Psoas muscle (tissue), 8 donors: Measurements from ENCODE around the gene MAST3. TPM values are rescaled to one million over a fixed set of nuclear protein-coding genes. Genes with fewer than 3 reads are reported as not detected.

Source experiments
- ATAC-seq, 4 donors: fragments of 200-7000 bp; cut with Tn5 transposase; one replicate each; pipeline ENCODE4 v1.9.1; 2020; ENCODE audit warnings: moderate library complexity in 3 of 4, mild to moderate bottlenecking in 2 of 4
- DNase-seq, 2 donors: peaks; one replicate each; pipeline ENCODE4 v3.0.0-alpha.2; 2020
- H3K27ac ChIP-seq: fragments of 200-600 bp; one replicate; pipeline ENCODE4 v1.8.0; 2022
- H3K27me3 ChIP-seq, 3 donors: fragments of 200-600 bp in 1 of 3; one replicate each; pipeline versions ENCODE4 v1.6.1 to v1.8.0; 2013 to 2022; ENCODE audit warnings: low read length in 2 of 3, mild to moderate bottlenecking in 2 of 3, moderate library complexity in 1 of 3; ENCODE audit not compliant: insufficient read depth in 3 of 3
- H3K36me3 ChIP-seq, 2 donors: fragments of 200-600 bp in 1 of 2; one replicate each; pipeline versions ENCODE4 v1.6.1 to v1.8.0; 2013 to 2022; ENCODE audit warnings: low read depth in 1 of 2, mild to moderate bottlenecking in 1 of 2, moderate library complexity in 1 of 2; ENCODE audit not compliant: insufficient read depth in 1 of 2
- H3K4me1 ChIP-seq: fragments of 200-600 bp; one replicate; pipeline ENCODE4 v1.8.0; 2022
- H3K4me3 ChIP-seq: fragments of 200-600 bp; one replicate; pipeline ENCODE4 v1.8.0; 2022; ENCODE audit warnings: mild to moderate bottlenecking
- H3K9me3 ChIP-seq: fragments of 200-600 bp; one replicate; pipeline ENCODE4 v1.8.0; 2022
- CTCF ChIP-seq: fragments of 200-600 bp; IDR thresholded peaks from one replicate; pipeline ENCODE4 v1.8.0; 2022; ENCODE audit warnings: antibody characterized with exemption
- WGBS, 3 donors: extraction: QIAGEN DNeasy Blood & Tissue Kit; methylation state at CpG; one replicate each; pipeline versions ENCODE4 v1.1.6 to v1.1.7; 2013; 5-methylcytosine and 5-hydroxymethylcytosine counted together
- intact Hi-C, 2 donors: fragments of 100-400 bp; cut with DNase I; formaldehyde crosslinking; loops; one replicate each; pipeline versions ENCODE4 v1.11.0 to v1.14.2; 2022
- polyA plus RNA-seq, 3 donors: library from polyadenylated mRNA; stranded (reverse); fragments of 200-250 nt; gene quantifications; one replicate each; pipeline ENCODE4 v1.2.3, GENCODE V29; 2013
- total RNA-seq, 4 donors: library from RNA; stranded (reverse); fragmentation: NEBNext Ultra II Directional in 2 of 4; extraction: Animal tissue kit (Norgen Biotek cat#: 25700) in 2 of 4; gene quantifications; one replicate each; pipeline versions ENCODE4 v1.2.1 to v1.2.4, GENCODE V29; 2021 to 2023
- donor health status: healthy with polysubstance abuse.
- donor health status: DM: no; HTN: no; CAD: no; lungs with moderate emphysema.
- donor health status: Bipolar disorder and iron deficiency.
- donor health status: healthy.
- donor health status: DM: yes; HTN: yes; CAD: no.
- donor health status: DM: no; HTN: no; CAD: no.
- donor health status: DM: no; HTN: no; CAD: no.
- donor health status: DM: yes; HTN: yes; CAD: no.

Gene MAST3
- total and polyA plus RNA-seq, 7 donors = 0.34 to 5.1 (median 2.5) TPM

- Histone ChIP-seq H3K9me3 (no peaks in the 10 kb centered on the region), H3K27me3 (peaks cover 0 to 2% (median 0%) of the 10 kb centered on the region in 3 donors), H3K4me3 (no peak overlapping the region), H3K36me3 (peaks cover 4 to 24% of the 10 kb centered on the region in 2 donors), H3K27ac (no peak overlapping the region), H3K4me1 (peaks cover 10% of the 10 kb centered on the region)
- TF ChIP-seq CTCF = no peak
- ATAC-seq (no peak), DNase-seq (no peak)
- 83 to 89% (median 88%) methylated on average over 7 of the region's 7 CpGs for WGBS, 3 donors
- intact Hi-C loops = no loop called here
Observed at GRCh38 chr19:18172331-18173053, 74.9 kb downstream of the MAST3 start.

GRCh38 chr19:18173054-18173571 lies 75.5 kb downstream of the MAST3 start:
- DNase-seq (peak; percentile 69 to 80), ATAC-seq (peak; percentile 19 to 28 (median 22))
- WGBS, 3 donors = 42 to 53% (median 52%) methylated on average over 18 of the region's 18 CpGs
- Histone ChIP-seq H3K9me3 (no peaks in the 10 kb centered on the region), H3K4me3 (peak overlapping the region; percentile 79), H3K27ac (peak overlapping the region; percentile 41), H3K36me3 (peaks cover 4 to 17% of the 10 kb centered on the region in 2 donors), H3K27me3 (peaks cover 0 to 2% (median 0%) of the 10 kb centered on the region in 3 donors), H3K4me1 (peaks cover 10% of the 10 kb centered on the region)
- TF ChIP-seq CTCF = no peak
- intact Hi-C loops = no loop called here

GRCh38 chr19:18173572-18174288 lies 76.2 kb downstream of the MAST3 start, which contains the start of gene IFI30:
Gene IFI30, plus strand, starts transcription at chr19:18173813. Its CDS starts 29 bp downstream, at chr19:18173842.
- H3K4me3 ChIP-seq = peak within 1 kb of the TSS; percentile 79
- peaks cover 3 to 11% of the 10 kb centered on the region in 2 donors for H3K36me3 ChIP-seq
- WGBS, 3 donors = 0 to 1% (median 1%) methylated on average over 43 to 47 of the region's 47 CpGs
- peak; percentile 54 to 73 (median 62) for ATAC-seq
- DNase-seq = peak; percentile 75 to 82
- peaks cover 0 to 2% (median 0%) of the 10 kb centered on the region in 3 donors for H3K27me3 ChIP-seq
- intact Hi-C loops = no loop called here
- H3K4me1 ChIP-seq = peaks cover 10% of the 10 kb centered on the region
- peak within 1 kb of the TSS; percentile 41 for H3K27ac ChIP-seq
- no peaks in the 10 kb centered on the region for H3K9me3 ChIP-seq
- TF ChIP-seq CTCF = no peak

- H3K27me3 ChIP-seq = peaks cover 0 to 2% (median 0%) of the 10 kb centered on the region in 3 donors
- no peak overlapping the region for H3K4me3 ChIP-seq
- no peaks in the 10 kb centered on the region for H3K9me3 ChIP-seq
- H3K36me3 ChIP-seq = no peaks in the 10 kb centered on the region
- DNase-seq (no peak), ATAC-seq (no peak)
- no peak overlapping the region for H3K27ac ChIP-seq
- TF ChIP-seq CTCF = no peak
- WGBS, 3 donors = 74 to 85% (median 81%) methylated on average over 11 of the region's 11 CpGs
- H3K4me1 ChIP-seq = peaks cover 10% of the 10 kb centered on the region
- intact Hi-C loops = no loop called here
Observed at GRCh38 chr19:18174983-18175382, 77.4 kb downstream of the MAST3 start.
